ENCODE results near the gene TOX2. TPM values are rescaled to one million over a fixed set of nuclear protein-coding genes. Genes with fewer than 3 reads are reported as not detected.

Gene TOX2
- polyA plus RNA-seq, 3 donors, result 0.39 to 0.56 (median 0.47) TPM

DNA sequence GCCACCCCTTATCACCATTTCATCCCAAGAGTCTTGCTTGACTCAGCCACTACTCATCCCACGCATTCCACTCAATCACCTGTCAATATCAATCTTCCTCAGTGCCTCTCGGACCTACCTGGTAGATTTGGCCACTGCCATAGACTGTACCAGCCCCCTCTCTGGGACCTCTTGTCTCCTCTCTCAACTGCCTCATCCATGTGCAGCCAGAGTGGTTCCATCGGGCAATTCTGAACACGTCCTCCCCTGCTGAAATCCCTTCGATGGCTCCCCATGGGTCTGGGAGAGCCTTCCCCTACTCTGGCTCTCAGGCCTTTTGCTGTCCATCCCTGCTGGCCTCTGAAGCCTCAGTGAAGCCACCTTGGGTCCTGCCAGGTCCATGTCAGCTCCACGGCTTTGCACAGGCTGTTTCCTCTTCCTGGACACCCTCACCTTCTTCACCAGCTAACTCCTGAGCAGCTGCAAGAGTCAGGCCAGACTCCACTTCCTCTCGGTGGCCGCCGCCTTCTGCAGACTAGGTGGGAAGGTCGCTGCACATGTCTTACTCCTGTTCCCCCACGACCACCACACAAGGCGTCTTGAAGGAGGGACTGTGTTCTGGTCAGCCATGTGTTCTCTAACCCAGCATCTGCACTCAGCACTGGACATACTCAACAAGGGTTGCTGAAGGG, 120.4 kb downstream of the TOX2 start:
- 73% methylated on average over 11 of the region's 12 CpGs for WGBS (ENCODE audit: insufficient coverage)
- Mint-ChIP-seq H3K27ac (no peak overlapping the region), H3K4me3 (no peak overlapping the region), H3K9me3 (peaks cover 0 to 3% (median 0%) of the 10 kb centered on the region in 7 donors), H3K4me1 (peaks cover 2% of the 10 kb centered on the region), H3K36me3 (peaks cover 0 to 1% of the 10 kb centered on the region in 2 donors), H3K27me3 (ENCODE audit: low read depth in 3 of 3) (peaks cover 30 to 65% (median 50%) of the 10 kb centered on the region in 3 donors)
- Histone ChIP-seq H3K9me3 (replicated peaks in 1 of 2; ENCODE audit: control insufficient read depth in 1 of 2, insufficient read depth in 1 of 2, low read length in 2 of 2) (no peaks in the 10 kb centered on the region), H3K9ac (ENCODE audit: insufficient read depth, low read length, poor library complexity, severe bottlenecking) (no peak overlapping the region), H3K4me2 (replicated peaks; ENCODE audit: extremely low read depth, low read length, poor library complexity, severe bottlenecking) (no peak overlapping the region), H3K27me3 (ENCODE audit: control insufficient read depth in 2 of 2, insufficient read depth in 2 of 2, low read length in 2 of 2) (peaks cover 8 to 35% of the 10 kb centered on the region in 2 donors), H3K4me3 (replicated peaks in 1 of 3; ENCODE audit: low read depth in 2 of 3, low read length in 3 of 3) (no peak overlapping the region), H3K4me1 (ENCODE audit: control insufficient read depth in 1 of 2, insufficient read depth in 2 of 2, low read length in 2 of 2) (no peaks in the 10 kb centered on the region), H3K27ac (ENCODE audit: low read depth in 1 of 2, low read length in 2 of 2) (no peak overlapping the region), H4K20me1 (ENCODE audit: insufficient read depth, low read length) (no peaks in the 10 kb centered on the region), H3K36me3 (replicated peaks in 1 of 2; ENCODE audit: control insufficient read depth in 1 of 2, insufficient read depth in 2 of 2, low read length in 2 of 2) (no peaks in the 10 kb centered on the region), H2AFZ (ENCODE audit: insufficient read depth, low read depth, low read length, poor library complexity, severe bottlenecking) (no peak overlapping the region), H3K79me2 (ENCODE audit: insufficient read depth, low read length) (no peaks in the 10 kb centered on the region)
- TF ChIP-seq, protein P1, sequence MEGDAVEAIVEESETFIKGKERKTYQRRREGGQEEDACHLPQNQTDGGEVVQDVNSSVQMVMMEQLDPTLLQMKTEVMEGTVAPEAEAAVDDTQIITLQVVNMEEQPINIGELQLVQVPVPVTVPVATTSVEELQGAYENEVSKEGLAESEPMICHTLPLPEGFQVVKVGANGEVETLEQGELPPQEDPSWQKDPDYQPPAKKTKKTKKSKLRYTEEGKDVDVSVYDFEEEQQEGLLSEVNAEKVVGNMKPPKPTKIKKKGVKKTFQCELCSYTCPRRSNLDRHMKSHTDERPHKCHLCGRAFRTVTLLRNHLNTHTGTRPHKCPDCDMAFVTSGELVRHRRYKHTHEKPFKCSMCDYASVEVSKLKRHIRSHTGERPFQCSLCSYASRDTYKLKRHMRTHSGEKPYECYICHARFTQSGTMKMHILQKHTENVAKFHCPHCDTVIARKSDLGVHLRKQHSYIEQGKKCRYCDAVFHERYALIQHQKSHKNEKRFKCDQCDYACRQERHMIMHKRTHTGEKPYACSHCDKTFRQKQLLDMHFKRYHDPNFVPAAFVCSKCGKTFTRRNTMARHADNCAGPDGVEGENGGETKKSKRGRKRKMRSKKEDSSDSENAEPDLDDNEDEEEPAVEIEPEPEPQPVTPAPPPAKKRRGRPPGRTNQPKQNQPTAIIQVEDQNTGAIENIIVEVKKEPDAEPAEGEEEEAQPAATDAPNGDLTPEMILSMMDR (IDR thresholded peaks at IDR 0.05), result no peak
- intact Hi-C loops (cut with micrococcal nuclease), result no loop called here
- DNase-seq, result no peak

DNA sequence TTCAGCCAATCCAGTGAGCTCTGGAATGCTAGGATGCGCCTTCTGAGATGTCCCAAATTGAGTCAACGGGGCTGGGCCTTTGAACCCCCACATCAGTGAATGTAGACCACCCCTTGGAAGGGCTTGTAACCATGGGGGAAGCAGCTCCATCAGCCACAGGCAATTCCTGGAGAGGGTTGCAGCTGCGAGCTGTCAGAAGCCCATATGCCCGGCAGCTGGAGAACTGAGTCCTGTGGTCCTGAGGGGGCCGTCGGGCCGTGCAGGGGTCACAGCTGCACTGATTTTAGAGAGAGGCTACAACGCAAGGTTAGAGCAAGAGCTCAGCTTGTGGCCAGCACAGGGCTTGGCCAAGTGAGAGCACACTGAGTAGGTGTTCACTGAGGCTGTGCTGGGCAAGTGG, 121.3 kb downstream of the TOX2 start:
- Mint-ChIP-seq H3K4me3 (no peak overlapping the region), H3K36me3 (peaks cover 0 to 1% of the 10 kb centered on the region in 2 donors), H3K27ac (no peak overlapping the region), H3K27me3 (ENCODE audit: low read depth in 3 of 3) (peaks cover 32 to 64% (median 54%) of the 10 kb centered on the region in 3 donors), H3K9me3 (peaks cover 0 to 3% (median 0%) of the 10 kb centered on the region in 7 donors), H3K4me1 (peaks cover 2% of the 10 kb centered on the region)
- intact Hi-C loops (cut with micrococcal nuclease), result no loop called here
- Histone ChIP-seq H3K9me3 (replicated peaks in 1 of 2; ENCODE audit: control insufficient read depth in 1 of 2, insufficient read depth in 1 of 2, low read length in 2 of 2) (no peaks in the 10 kb centered on the region), H2AFZ (ENCODE audit: insufficient read depth, low read depth, low read length, poor library complexity, severe bottlenecking) (no peak overlapping the region), H3K79me2 (ENCODE audit: insufficient read depth, low read length) (no peaks in the 10 kb centered on the region), H3K27ac (ENCODE audit: low read depth in 1 of 2, low read length in 2 of 2) (no peak overlapping the region), H3K4me3 (replicated peaks in 1 of 3; ENCODE audit: low read depth in 2 of 3, low read length in 3 of 3) (no peak overlapping the region), H3K36me3 (replicated peaks in 1 of 2; ENCODE audit: control insufficient read depth in 1 of 2, insufficient read depth in 2 of 2, low read length in 2 of 2) (no peaks in the 10 kb centered on the region), H3K4me2 (replicated peaks; ENCODE audit: extremely low read depth, low read length, poor library complexity, severe bottlenecking) (no peak overlapping the region), H4K20me1 (ENCODE audit: insufficient read depth, low read length) (no peaks in the 10 kb centered on the region), H3K27me3 (ENCODE audit: control insufficient read depth in 2 of 2, insufficient read depth in 2 of 2, low read length in 2 of 2) (peaks cover 8 to 40% of the 10 kb centered on the region in 2 donors), H3K4me1 (ENCODE audit: control insufficient read depth in 1 of 2, insufficient read depth in 2 of 2, low read length in 2 of 2) (no peaks in the 10 kb centered on the region), H3K9ac (ENCODE audit: insufficient read depth, low read length, poor library complexity, severe bottlenecking) (no peak overlapping the region)
- WGBS (ENCODE audit: insufficient coverage), result 89% methylated on average over 8 of the region's 8 CpGs
- TF ChIP-seq, protein P1 (IDR thresholded peaks at IDR 0.05), result no peak
- DNase-seq, result no peak
